ENCODE measurements around the gene PIK3R2. TPM values are rescaled to one million over a fixed set of nuclear protein-coding genes. Genes with fewer than 3 reads are reported as not detected.

Gene PIK3R2
- total RNA-seq, 1 donor from 2014 or later: 61.2 TPM

GRCh38 chr19:18196511-18196845, 43.5 kb downstream of the PIK3R2 start:
- Mint-ChIP-seq H3K9me3 (ENCODE audit: low read depth) (no peaks in the 10 kb centered on the region), H3K4me1 (ENCODE audit: low read depth) (peaks cover 8% of the 10 kb centered on the region), H3K4me3 (ENCODE audit: low read depth) (no peak overlapping the region), H3K36me3 (ENCODE audit: insufficient read depth) (peaks cover 1% of the 10 kb centered on the region), H3K27me3 (no peaks in the 10 kb centered on the region), H3K27ac (peak overlapping the region; percentile 76)
- no peak for DNase-seq (ENCODE audit: low spot score, unreplicated experiment)
- no peak for TF ChIP-seq CTCF (IDR thresholded peaks at IDR 0.05; ENCODE audit: unreplicated experiment)

DNA sequence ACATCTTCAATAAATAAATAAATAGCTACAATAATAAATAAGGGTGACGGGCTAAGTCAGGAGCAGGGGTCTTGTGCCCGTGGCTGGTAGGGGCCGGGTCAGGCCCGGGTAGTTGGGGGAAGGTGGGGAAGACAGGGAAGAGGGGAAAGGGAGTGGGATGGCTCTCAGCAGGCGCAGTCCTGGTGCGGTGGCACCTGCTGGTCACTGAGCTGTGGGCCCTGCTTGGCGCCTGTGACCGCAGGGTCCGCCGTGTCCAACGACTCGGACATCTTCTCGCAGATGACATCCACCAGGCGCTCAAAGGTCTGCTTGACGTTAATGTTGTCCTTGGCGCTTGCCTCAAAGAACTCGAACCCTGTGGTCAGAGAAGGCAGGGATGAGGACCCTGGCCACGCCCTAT, 44.3 kb downstream of the PIK3R2 start:
- DNase-seq (ENCODE audit: low spot score, unreplicated experiment): no peak
- peaks cover 1% of the 10 kb centered on the region for H3K36me3 Mint-ChIP-seq (ENCODE audit: insufficient read depth)
- no peak overlapping the region for H3K4me3 Mint-ChIP-seq (ENCODE audit: low read depth)
- H3K27me3 Mint-ChIP-seq: no peaks in the 10 kb centered on the region
- no peaks in the 10 kb centered on the region for H3K9me3 Mint-ChIP-seq (ENCODE audit: low read depth)
- peaks cover 6% of the 10 kb centered on the region for H3K4me1 Mint-ChIP-seq (ENCODE audit: low read depth)
- no peak overlapping the region for H3K27ac Mint-ChIP-seq
- no peak for TF ChIP-seq CTCF (IDR thresholded peaks at IDR 0.05; ENCODE audit: unreplicated experiment)

DNA sequence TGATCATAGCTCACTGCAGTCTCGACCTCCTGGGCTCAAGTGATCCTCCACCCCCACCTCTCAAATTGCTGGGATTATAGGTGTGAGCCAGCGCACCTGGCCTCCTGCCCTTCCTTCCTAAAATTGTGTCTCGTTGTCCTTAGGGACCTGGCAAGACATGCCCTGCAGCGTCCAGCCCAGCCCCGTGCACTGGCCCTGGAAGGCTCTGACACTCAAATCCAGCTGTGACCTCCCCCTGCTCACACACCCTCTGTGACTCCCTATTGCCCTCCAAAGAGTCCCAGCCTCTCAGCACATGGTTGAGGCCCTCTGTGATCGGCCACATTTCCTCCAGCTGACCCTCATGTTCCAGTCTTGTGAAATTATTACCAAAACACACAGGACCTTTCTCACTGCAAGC, 45.0 kb downstream of the PIK3R2 start:
- Mint-ChIP-seq H3K4me3 (ENCODE audit: low read depth) (no peak overlapping the region), H3K27me3 (no peaks in the 10 kb centered on the region), H3K36me3 (ENCODE audit: insufficient read depth) (peaks cover 1% of the 10 kb centered on the region), H3K9me3 (ENCODE audit: low read depth) (no peaks in the 10 kb centered on the region), H3K27ac (no peak overlapping the region), H3K4me1 (ENCODE audit: low read depth) (peaks cover 6% of the 10 kb centered on the region)
- no peak for DNase-seq (ENCODE audit: low spot score, unreplicated experiment)
- no peak for TF ChIP-seq CTCF (IDR thresholded peaks at IDR 0.05; ENCODE audit: unreplicated experiment)

GRCh38 chr19:18198374-18198773, 45.4 kb downstream of the PIK3R2 start:
- no peak overlapping the region for H3K27ac Mint-ChIP-seq
- H3K4me3 Mint-ChIP-seq (ENCODE audit: low read depth): no peak overlapping the region
- H3K27me3 Mint-ChIP-seq: no peaks in the 10 kb centered on the region
- no peaks in the 10 kb centered on the region for H3K9me3 Mint-ChIP-seq (ENCODE audit: low read depth)
- H3K36me3 Mint-ChIP-seq (ENCODE audit: insufficient read depth): peaks cover 1% of the 10 kb centered on the region
- peaks cover 9% of the 10 kb centered on the region for H3K4me1 Mint-ChIP-seq (ENCODE audit: low read depth)
- DNase-seq (ENCODE audit: low spot score, unreplicated experiment): no peak
- TF ChIP-seq CTCF (IDR thresholded peaks at IDR 0.05; ENCODE audit: unreplicated experiment): no peak

- Mint-ChIP-seq H3K27ac (no peak overlapping the region), H3K36me3 (ENCODE audit: insufficient read depth) (peaks cover 1% of the 10 kb centered on the region), H3K4me3 (ENCODE audit: low read depth) (peak overlapping the region; percentile 61), H3K27me3 (no peaks in the 10 kb centered on the region), H3K9me3 (ENCODE audit: low read depth) (no peaks in the 10 kb centered on the region), H3K4me1 (ENCODE audit: low read depth) (peaks cover 3% of the 10 kb centered on the region)
- no peak for DNase-seq (ENCODE audit: low spot score, unreplicated experiment)
- no peak for TF ChIP-seq CTCF (IDR thresholded peaks at IDR 0.05; ENCODE audit: unreplicated experiment)
Measured at GRCh38 chr19:18202397-18202777, 49.4 kb downstream of the PIK3R2 start.
